HG03103 (cell line): Measurements from ENCODE around the gene IL17D.

Experiments
- ATAC-seq: cut with Tn5 transposase; IDR thresholded peaks from one replicate; pipeline ENCODE4 v1.9.1; 2021; ENCODE audit warnings: low read depth; ENCODE audit not compliant: unreplicated experiment

IL17D gene

GRCh38 chr13:20686863-20687579, 16.5 kb upstream of the IL17D start:
- no peak for ATAC-seq

GRCh38 chr13:20689291-20689690, 14.2 kb upstream of the IL17D start:
- ATAC-seq = no peak

DNA sequence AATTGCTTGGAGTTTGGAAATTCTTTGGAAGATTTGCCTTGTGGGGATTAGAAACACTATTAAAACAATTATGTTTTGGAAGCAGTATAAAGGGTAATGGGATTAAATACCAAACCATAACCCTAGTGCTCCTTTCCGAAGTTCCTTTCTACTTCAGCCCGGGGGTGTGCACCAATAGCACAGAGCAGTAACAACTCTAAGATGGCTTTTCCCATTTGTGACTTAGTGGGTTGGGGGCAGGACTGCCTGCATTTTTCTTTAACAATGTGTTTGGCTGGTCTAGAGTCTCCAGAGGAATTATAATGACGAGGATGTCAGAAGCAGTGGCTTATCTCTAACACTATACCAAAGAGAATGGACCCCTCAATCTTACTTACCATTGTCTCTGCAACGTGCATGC, 11.9 kb upstream of the IL17D start:
- ATAC-seq = no peak

DNA sequence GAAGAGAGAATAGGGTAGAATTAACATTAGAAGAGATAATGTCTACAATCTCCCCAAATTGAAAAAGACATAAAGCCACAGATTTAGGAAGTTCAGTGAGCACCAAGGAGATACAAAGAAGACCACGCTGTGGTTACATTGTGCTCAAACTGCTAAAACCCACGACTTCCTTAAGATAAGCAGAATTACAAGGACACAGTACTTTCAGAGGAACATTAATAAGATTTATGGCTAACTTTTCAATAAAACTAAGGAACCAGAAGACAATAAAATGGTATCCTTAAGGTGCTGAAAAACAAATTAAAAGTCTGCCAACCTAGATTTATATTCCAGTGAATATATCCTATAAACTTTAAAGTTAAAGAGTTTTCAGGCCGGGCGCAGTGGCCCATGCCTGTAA, 7.4 kb upstream of the IL17D start:
- ATAC-seq = no peak

DNA sequence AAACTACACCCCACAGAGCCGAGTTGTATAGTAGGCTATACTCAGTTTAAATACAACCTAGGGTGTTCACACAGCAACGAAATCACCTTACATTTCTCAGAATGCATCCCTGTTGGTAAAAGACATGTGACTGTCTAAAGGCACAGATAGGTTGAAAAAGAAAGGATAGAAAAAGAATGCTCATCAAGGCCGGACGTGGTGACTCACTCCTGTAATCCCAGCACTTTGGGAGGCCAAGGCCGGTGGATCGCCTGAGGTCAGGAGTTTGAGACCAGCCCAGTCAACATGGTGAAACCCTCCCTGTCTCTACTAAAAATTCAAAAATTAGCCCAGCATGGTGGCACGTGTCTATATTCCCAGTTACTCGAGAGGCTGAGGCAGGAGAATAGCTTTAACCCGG, 3.8 kb upstream of the IL17D start:
- no peak for ATAC-seq

GRCh38 chr13:20700288-20700687, 3.2 kb upstream of the IL17D start:
- no peak for ATAC-seq

DNA sequence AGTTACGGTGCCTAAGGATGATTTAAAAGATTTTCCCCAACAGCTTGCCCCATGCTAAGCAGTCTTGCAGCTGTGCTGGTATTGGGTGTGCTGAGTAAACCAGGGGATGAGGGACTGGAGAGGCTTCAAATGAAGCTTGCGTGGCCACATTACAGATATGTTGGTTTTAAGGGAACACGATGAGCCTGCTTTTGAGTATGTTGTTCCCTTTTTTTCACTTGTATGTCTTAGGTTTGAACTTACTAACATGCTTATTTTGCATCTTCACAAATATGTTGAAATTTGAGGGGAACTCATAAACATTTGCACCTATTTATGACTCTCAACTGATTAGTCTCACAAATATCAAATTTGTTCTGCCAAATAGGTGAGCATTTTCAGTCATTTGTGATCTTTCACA, 2.0 kb upstream of the IL17D start:
- ATAC-seq = no peak

DNA sequence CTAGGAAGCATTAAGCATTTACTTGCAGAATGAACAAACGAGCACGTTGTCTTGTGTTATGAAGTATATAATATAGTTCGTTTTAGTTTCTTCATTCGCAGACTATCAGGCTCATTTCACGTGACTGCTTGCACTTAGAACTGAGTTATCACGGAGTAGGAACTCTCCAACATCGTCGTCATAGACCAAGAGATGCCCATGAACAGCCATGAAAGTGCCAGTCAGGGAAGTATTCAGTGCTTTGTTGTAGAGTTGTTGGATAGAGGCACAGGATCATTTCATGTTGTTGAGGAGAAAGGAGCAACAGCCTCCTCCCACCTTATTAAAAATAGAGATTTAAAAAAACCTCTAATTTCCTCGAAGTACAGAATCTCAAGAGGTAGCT, 977 bp upstream of the IL17D start:
- ATAC-seq = no peak

DNA sequence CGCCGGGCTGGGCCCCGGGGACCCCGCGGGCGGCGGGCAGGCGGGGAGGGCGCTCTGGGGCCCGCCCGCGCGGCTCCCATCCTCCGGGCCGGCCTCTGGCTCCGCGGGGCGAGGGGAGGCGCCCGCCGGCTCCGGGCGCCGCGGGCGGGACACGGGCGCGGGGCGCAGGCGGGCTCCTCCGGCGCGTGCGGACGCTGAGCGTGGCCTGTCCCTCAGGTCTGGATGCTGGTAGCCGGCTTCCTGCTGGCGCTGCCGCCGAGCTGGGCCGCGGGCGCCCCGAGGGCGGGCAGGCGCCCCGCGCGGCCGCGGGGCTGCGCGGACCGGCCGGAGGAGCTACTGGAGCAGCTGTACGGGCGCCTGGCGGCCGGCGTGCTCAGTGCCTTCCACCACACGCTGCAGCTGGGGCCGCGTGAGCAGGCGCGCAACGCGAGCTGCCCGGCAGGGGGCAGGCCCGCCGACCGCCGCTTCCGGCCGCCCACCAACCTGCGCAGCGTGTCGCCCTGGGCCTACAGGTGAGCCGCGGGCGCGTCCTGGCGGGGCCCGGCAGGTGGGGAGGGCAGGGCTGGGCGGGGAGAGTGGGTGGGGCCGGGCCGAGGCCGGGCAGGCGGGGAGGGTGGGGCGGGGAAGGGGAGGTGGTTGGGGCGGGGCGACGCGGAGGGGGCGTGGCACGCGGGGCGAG, 420 bp downstream of the IL17D start:
- ATAC-seq = peak; percentile 74

DNA sequence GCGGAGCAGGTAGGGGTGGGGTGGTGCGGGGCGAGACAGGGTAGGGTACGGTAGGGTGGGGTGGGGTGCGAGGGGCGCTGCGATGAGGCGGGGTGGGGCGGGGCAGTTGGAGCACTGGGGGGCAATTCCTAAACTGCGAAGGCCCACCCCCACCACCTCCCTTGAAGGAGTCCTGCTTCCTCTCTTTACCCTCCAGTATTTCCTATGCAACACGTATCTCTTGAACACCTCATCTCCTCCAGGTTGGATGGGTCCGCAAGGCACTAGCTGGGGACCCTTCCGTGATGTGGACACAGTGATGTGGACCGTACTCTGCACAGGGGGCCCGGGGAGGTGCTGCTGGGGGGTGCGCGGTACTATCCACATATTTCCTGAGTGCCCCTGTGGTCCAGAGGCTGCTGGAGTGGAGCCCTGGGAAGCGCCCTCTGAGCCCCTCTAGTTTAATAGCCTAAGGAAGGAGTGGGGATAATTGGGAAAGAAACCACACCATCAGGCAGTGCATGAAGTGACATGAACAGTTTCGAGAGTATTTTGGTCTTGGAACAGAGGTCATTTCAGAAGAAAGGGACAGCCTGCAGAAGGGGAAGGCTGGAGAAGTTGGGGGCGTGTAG, 1.1 kb downstream of the IL17D start:
- ATAC-seq = no peak

DNA sequence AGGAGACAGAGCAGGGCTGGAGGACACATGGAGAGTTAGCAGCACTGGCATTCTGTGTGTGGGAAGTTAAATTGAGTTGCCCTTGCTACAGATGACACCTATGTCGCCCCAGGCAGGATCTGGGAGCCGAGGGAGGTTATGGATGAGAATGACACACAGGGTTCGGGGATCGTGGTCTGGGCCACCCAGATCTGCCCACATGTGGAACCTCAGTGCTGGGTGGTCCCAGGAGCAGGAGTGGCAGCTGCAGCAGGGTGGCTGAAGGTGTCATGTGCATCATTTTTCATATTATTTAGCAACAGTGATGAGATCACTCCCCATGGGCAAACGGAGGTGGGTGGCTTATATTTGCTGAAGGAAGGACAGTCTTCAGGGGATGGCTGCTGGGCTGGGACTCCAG, 3.2 kb downstream of the IL17D start:
- ATAC-seq = no peak

DNA sequence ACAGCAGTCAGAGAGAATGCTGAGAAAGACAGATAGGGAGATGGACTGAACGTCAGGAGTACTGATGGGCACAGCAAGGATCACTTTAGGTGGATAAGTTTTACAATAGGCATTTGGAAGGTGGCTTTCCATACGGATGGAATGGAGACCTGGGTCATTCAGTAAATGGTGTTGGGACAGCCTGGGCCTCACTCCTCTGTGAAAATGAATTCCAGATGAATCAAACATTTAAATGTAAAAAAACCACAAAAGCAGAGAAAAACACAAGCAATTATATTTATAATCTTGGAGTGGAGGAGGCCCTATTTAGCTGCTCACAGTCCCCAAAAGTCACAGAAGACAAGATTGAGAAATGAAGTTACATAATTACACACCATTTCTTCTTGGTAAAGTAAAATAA, 4.7 kb downstream of the IL17D start:
- no peak for ATAC-seq

DNA sequence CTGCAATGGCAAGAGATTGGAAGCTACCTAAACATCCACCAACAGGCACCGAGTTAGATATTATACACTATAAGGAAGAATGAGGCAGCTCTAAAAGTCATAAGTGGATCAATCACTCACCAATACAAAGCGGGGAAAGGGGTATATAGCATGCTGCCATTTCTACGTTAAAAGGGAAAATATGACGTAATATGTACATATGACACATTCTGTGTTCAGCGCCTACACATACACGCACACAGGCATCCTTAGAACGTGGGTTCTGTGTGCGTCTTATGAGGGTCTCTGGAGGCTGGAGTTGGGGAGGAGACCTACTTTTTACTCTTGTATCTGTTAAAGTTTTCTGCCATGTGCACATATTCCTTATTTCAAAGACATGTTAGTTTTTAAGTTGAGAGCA, 5.9 kb downstream of the IL17D start:
- ATAC-seq = no peak

DNA sequence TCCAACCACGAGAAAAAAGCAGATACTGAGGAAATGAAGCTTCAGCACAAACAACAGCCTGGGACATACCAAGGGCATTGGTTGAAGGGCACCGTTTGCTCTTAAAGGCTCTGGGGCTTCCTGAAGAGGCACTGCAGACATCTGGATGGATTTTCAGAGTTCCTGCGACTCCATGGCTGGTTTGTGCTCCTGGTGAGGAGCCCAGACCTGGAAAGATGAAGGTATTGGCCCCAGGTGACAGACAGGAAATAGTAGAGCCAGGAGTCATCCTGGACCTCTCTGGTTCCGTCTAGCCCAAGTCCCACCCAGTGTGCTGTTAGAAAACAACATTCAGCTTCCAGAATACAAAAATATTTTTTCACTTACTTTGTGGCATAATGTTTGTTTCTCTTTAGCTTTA, 6.3 kb downstream of the IL17D start:
- ATAC-seq = no peak

DNA sequence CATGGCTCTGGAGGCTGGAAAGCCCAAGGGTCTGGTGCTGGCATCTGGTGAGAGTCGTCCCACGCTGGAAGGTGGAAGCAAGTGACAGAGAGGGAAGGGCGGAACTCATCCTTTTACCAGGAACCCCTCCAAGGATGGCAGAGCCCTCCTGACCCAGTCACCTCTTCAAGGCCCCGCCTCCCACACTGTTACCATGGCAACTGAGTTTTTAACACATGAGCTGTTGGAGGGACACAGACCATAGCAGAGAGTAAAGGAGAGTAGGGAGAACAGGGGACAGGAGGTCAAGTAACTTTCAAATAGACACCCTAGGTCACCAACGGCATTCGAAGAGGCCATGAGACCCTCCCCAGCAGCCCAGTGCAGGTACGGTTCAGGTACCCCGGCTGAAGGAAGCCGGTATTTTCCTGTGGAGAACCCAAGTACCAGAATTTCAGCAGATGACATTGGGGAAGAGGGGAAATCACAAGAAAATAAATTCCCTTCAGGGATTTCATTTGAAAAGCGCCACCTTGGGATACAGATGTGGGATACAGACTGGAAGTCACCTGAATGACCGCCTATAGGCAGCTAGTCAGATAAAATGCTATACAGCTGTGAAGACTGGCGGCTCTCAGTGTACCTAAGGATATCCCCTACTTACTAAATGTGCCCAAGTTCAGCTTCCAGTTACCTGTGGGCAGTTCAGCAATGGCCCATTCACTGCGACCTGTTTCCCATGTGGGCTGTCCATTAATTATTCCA, 8.0 kb downstream of the IL17D start:
- ATAC-seq = no peak

DNA sequence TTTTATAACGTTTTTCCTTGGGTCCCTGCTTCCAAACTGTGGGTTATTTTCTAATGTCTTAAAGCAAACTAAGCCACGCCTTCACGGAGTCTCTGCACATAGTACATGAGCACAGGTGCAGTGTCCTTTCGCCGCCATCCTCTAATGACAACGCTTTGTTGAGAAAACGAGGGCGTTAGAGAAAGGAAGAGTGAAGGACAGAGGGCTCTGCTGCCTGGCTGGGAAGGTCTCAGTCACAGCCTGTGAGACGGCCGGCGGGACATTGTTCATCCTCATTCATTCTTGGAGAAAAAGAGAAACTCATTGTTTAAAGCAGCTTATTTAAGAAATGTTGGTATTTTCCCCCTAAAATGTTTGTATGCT, 9.5 kb downstream of the IL17D start:
- ATAC-seq = no peak

DNA sequence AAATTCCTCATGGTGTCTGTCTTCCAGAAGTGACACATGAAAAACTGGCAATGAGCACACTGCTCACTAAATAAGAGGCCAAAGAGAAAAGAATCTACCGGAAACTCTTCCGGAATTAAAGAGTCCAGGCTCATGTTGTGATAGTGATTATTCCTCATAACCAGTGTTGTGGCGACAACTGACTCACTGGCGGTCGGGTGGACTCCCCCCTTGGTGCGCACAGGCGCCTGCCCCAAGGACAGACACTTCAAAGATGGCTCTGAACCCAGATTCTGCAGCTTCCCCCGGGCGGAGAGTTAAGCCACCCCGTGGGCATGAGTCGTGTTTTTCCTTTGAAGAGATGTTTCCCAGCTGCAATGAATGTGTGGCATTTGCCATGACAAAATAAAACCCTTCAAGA, 10.3 kb downstream of the IL17D start:
- no peak for ATAC-seq

- ATAC-seq = no peak
Observed at GRCh38 chr13:20714161-20714560, 10.7 kb downstream of the IL17D start.

DNA sequence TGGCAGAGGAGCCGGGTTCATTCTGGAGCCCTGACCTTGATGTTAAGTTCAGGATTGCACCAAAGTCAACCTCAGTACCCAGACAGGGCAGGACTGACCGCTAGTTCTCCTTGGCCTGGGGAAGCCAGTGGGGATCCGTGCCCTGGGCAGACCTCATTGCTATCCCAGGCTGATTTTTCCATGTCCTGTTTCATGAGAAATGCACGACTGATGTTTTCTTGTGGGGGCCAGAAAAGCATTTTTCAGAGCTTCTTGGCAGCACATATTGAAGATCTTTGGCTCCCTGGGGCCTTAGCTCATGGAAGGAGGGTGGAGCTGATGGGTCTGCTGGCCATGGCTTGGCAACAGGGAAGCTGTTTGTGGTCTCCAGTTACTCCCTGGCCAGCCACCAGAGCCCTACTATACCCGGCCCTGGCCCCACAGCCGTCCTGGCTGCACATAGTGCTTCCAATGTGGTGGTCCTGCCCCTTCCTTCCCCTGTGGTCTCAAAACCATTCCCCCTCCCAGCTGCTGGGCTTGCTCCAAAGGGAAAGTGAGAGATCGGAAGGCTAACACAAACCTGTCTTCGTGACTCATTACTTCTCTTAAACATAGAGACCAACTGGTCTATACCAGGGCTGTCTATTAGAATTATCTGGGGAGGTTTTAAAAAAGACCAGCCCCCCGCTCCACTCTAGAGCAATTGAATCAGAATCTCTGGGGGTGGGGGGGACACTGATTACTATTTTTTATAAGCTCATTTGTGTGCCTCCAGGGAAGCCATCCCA, 11.2 kb downstream of the IL17D start:
- no peak for ATAC-seq

GRCh38 chr13:20715330-20715712, 11.8 kb downstream of the IL17D start:
- no peak for ATAC-seq

DNA sequence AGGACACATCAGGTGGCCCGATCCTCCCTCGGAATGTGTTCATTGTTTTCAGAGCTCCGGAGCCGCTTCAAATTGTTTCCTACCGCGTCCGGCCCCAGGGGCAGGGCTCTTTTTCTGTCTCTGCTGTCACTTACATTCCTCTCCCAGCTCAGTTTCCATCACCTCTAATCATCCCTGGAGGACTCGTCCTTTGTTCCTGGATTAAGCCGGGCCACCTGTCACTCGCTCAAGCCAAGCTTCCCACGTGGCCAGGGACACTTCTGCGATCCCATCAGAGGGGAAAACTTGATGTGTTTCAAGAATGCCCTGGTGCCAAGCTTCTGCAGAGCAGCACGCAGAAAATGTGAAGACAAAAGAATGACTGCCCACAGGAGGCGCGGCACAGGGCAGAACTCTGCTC, 13.5 kb downstream of the IL17D start:
- no peak for ATAC-seq
